Stimulated activated naive CD8-positive, alpha-beta T cell treated with anti-CD3 and anti-CD28 coated beads, Interleukin-15, Interleukin-2, amounts not matched to agents 100 ng/mL and 50 ng/mL, for 24 hours (primary cell): ENCODE data around the gene PPFIA1.

ENCODE experiments used
- H3K27ac Mint-ChIP-seq: one replicate; pipeline ENCODE4 v1.8.0; 2021; ENCODE audit warnings: mild to moderate bottlenecking, mixed read lengths
- H3K27me3 Mint-ChIP-seq: one replicate; pipeline ENCODE4 v1.8.0; 2021; ENCODE audit warnings: mixed read lengths
- H3K36me3 Mint-ChIP-seq: one replicate; pipeline ENCODE4 v1.8.0; 2021; ENCODE audit warnings: low read depth, mixed read lengths
- H3K4me1 Mint-ChIP-seq: one replicate; pipeline ENCODE4 v1.8.0; 2021; ENCODE audit warnings: low read depth, mixed read lengths
- H3K4me3 Mint-ChIP-seq: one replicate; pipeline ENCODE4 v1.8.0; 2021; ENCODE audit warnings: mild to moderate bottlenecking, mixed read lengths
- H3K9me3 Mint-ChIP-seq: one replicate; pipeline ENCODE4 v1.8.0; 2021; ENCODE audit warnings: mixed read lengths

Gene PPFIA1

DNA sequence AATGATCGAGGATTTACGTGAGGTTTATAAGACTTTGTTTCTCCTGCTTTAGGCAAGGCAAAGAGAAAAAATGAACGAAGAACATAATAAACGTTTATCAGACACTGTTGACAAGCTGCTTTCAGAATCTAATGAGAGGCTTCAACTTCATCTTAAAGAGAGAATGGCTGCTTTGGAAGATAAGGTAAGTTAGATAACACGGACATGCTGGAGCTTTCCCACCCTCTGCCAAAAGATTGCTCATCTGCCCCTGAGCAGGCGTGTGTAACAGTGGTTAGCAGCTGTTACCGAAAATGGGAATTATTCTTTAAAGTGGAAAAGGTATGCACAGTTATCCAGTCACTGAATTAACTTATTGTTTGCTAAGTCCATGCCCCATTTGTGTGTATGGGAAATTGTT lies 65.0 kb downstream of the PPFIA1 start:
- Mint-ChIP-seq H3K4me3 (no peak overlapping the region), H3K27me3 (no peaks in the 10 kb centered on the region), H3K27ac (no peak overlapping the region), H3K9me3 (no peaks in the 10 kb centered on the region), H3K36me3 (peaks cover 67% of the 10 kb centered on the region), H3K4me1 (no peaks in the 10 kb centered on the region)

DNA sequence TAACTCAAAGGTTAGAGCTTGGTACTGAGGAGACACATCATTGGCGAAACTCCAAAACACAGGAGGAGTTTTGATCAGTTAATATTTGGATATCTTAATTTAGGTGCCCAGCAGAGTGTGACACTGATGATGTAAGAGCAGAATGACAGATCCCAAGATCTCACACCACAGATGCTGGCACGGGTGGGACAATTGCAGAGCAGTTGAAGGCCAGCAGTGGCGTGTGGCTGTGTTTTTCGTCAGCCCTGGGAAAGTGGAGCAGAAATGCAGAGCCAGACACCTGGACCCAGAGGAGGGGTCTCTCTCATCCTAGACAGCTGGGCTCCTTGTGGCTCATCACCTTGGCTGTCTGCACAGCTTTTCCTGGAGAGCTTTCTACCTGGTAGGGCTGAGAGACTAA lies 68.1 kb downstream of the PPFIA1 start:
- Mint-ChIP-seq H3K36me3 (peaks cover 72% of the 10 kb centered on the region), H3K4me1 (no peaks in the 10 kb centered on the region), H3K27ac (no peak overlapping the region), H3K9me3 (no peaks in the 10 kb centered on the region), H3K27me3 (no peaks in the 10 kb centered on the region), H3K4me3 (no peak overlapping the region)

DNA sequence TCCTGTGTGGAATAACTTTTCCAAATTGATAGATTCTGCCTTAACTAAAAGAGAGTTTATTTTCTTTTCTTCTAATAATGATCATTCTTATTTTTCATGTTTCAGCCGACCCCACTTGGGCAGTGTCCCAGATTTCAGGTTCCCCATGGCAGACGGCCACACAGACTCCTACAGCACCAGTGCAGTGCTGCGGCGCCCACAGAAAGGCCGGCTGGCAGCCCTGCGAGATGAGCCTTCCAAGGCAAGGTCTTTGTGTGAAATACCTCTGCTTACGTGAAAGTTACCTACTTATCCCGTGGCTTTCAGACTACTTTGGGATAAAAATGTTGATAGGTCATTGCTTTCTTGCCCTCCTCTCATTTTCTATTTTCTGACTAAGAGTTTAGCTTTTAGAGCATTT lies 68.6 kb downstream of the PPFIA1 start:
- H3K9me3 Mint-ChIP-seq: no peaks in the 10 kb centered on the region
- H3K27me3 Mint-ChIP-seq: no peaks in the 10 kb centered on the region
- H3K27ac Mint-ChIP-seq: no peak overlapping the region
- H3K36me3 Mint-ChIP-seq: peaks cover 69% of the 10 kb centered on the region
- no peak overlapping the region for H3K4me3 Mint-ChIP-seq
- H3K4me1 Mint-ChIP-seq: no peaks in the 10 kb centered on the region

GRCh38 chr11:70341881-70342429 lies 71.5 kb downstream of the PPFIA1 start:
- H3K9me3 Mint-ChIP-seq: no peaks in the 10 kb centered on the region
- H3K4me3 Mint-ChIP-seq: no peak overlapping the region
- H3K27ac Mint-ChIP-seq: no peak overlapping the region
- H3K4me1 Mint-ChIP-seq: no peaks in the 10 kb centered on the region
- no peaks in the 10 kb centered on the region for H3K27me3 Mint-ChIP-seq
- H3K36me3 Mint-ChIP-seq: peaks cover 64% of the 10 kb centered on the region

- Mint-ChIP-seq H3K27ac (no peak overlapping the region), H3K36me3 (peaks cover 63% of the 10 kb centered on the region), H3K27me3 (no peaks in the 10 kb centered on the region), H3K4me1 (no peaks in the 10 kb centered on the region), H3K9me3 (no peaks in the 10 kb centered on the region), H3K4me3 (no peak overlapping the region)
Observed at GRCh38 chr11:70343636-70344035, 73.1 kb downstream of the PPFIA1 start.

- Mint-ChIP-seq H3K4me1 (no peaks in the 10 kb centered on the region), H3K36me3 (peaks cover 69% of the 10 kb centered on the region), H3K27ac (no peak overlapping the region), H3K4me3 (no peak overlapping the region), H3K9me3 (no peaks in the 10 kb centered on the region), H3K27me3 (no peaks in the 10 kb centered on the region)
Observed at GRCh38 chr11:70348191-70348590, 77.7 kb downstream of the PPFIA1 start.

- Mint-ChIP-seq H3K4me1 (no peaks in the 10 kb centered on the region), H3K36me3 (peaks cover 69% of the 10 kb centered on the region), H3K27me3 (no peaks in the 10 kb centered on the region), H3K9me3 (no peaks in the 10 kb centered on the region), H3K4me3 (no peak overlapping the region), H3K27ac (no peak overlapping the region)
Observed at GRCh38 chr11:70348608-70349007, 78.1 kb downstream of the PPFIA1 start.

DNA sequence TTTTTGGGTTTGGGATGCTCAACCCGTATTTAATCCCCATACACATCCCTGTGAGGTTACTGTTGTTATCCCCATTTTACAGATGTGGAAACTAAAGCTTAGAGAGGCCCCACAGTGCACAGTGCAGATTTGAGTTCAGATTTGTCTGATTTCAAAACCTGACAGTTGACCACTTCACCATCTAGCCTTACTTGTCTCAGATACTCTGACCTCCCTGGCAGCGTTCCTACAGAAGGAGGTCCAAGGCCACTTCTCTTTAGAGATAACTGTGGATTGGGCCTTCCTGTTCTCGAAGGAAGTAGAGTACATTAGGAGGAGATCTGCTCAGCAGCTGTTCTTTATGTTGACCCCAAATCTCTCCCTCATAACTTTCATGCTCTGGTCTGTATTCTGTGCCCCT lies 81.2 kb downstream of the PPFIA1 start:
- Mint-ChIP-seq H3K27me3 (no peaks in the 10 kb centered on the region), H3K9me3 (no peaks in the 10 kb centered on the region), H3K4me1 (no peaks in the 10 kb centered on the region), H3K4me3 (no peak overlapping the region), H3K27ac (peak overlapping the region; percentile 8), H3K36me3 (peaks cover 79% of the 10 kb centered on the region)

DNA sequence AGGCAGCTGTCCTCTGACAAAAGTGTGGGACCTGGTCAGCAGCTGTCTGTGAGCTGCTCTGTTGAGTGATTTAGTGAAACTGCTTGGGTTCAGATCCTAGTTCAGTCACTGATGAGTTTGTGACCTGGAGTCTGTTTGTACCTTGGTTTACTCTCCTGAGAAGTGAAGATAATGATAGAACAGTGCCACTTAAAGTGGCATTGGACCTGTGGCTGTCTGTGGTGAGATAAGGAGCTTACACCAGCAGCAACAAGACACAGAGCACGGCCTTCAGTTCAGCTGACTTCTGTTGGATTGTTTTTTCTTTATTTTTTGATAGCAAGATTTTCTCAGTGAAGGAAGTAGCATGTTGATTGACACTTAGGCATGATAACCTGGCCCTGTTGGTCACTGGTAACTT lies 81.6 kb downstream of the PPFIA1 start:
- Mint-ChIP-seq H3K4me3 (no peak overlapping the region), H3K27me3 (no peaks in the 10 kb centered on the region), H3K9me3 (no peaks in the 10 kb centered on the region), H3K4me1 (no peaks in the 10 kb centered on the region), H3K36me3 (peaks cover 80% of the 10 kb centered on the region), H3K27ac (peak overlapping the region; percentile 8)

DNA sequence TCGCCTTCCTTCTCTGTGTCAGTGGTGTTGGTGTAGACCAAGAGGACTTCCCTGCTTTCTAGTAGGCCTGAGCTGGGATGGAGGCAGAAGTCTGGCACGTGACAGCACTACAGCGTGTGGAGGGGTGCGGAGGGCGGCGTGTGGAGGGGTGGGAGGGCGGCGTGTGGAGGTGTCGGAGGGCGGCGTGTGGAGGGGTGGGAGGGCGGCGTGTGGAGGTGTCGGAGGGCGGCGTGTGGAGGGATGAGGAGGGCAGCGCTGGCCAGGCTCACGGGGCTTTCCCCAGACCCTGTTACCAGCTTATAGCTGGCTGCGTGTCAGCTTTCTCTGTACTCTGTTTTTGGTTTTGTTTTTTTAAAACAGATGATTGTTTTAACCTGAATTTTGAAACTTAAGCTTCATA lies 82.1 kb downstream of the PPFIA1 start:
- H3K27ac Mint-ChIP-seq: no peak overlapping the region
- H3K36me3 Mint-ChIP-seq: peaks cover 78% of the 10 kb centered on the region
- H3K4me1 Mint-ChIP-seq: no peaks in the 10 kb centered on the region
- H3K27me3 Mint-ChIP-seq: no peaks in the 10 kb centered on the region
- H3K4me3 Mint-ChIP-seq: no peak overlapping the region
- H3K9me3 Mint-ChIP-seq: no peaks in the 10 kb centered on the region

- Mint-ChIP-seq H3K9me3 (no peaks in the 10 kb centered on the region), H3K27me3 (no peaks in the 10 kb centered on the region), H3K36me3 (peaks cover 80% of the 10 kb centered on the region), H3K4me1 (no peaks in the 10 kb centered on the region), H3K4me3 (no peak overlapping the region), H3K27ac (no peak overlapping the region)
Observed at GRCh38 chr11:70353329-70353728, 82.8 kb downstream of the PPFIA1 start.

DNA sequence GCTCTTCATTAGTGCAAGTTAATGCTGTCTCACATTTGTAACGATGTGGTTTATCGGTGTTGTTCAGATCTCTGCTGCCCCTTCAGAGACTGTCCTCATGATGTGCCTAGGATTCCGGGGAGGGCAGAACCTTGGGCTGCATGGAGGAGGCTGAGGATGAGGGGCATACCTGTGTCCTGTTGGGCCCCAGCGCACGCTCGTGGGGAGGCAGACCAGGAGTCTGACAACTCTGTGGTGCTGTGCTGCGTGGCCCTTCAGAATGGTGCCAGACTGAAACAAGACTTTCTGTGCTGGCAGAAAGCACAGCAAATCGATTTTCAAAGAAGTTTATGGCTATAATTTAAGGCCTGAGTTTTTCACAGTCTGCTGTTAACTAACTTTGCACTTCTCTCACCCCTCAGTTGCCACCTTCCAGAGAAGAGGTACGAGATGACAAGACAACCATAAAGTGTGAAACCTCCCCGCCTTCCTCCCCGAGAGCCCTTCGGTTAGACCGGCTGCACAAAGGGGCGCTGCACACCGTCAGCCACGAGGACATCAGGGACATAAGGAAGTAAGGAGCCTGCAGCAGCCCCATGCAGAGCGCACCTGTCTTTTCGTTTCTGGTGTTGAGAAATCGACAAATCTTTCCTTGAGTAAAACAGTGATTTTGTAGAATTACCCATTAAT lies 83.5 kb downstream of the PPFIA1 start:
- H3K4me3 Mint-ChIP-seq: no peak overlapping the region
- no peaks in the 10 kb centered on the region for H3K9me3 Mint-ChIP-seq
- H3K36me3 Mint-ChIP-seq: peaks cover 80% of the 10 kb centered on the region
- H3K4me1 Mint-ChIP-seq: no peaks in the 10 kb centered on the region
- no peaks in the 10 kb centered on the region for H3K27me3 Mint-ChIP-seq
- no peak overlapping the region for H3K27ac Mint-ChIP-seq

GRCh38 chr11:70354629-70355028 lies 84.1 kb downstream of the PPFIA1 start:
- no peak overlapping the region for H3K4me3 Mint-ChIP-seq
- no peaks in the 10 kb centered on the region for H3K9me3 Mint-ChIP-seq
- no peaks in the 10 kb centered on the region for H3K4me1 Mint-ChIP-seq
- H3K27me3 Mint-ChIP-seq: no peaks in the 10 kb centered on the region
- H3K36me3 Mint-ChIP-seq: peaks cover 80% of the 10 kb centered on the region
- no peak overlapping the region for H3K27ac Mint-ChIP-seq

DNA sequence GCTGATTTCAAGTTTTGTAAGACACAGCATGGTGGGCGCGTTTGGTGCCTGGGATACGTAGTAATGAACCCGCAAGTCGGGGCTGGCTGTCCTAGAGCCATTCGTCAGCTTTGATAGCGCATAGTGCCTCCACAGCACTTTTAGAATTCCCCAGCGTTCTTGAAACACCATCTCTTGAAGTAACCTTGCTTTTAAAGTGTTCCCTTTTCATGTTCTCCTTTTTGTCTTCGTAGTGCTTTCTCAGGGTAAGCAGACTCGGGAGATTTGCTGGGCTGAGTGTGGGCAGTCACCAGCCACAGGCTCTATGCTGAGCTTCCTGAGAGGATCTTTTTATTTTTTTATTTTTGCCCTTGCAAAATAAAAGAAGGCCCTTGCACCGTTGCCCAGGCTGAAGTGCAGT lies 88.3 kb downstream of the PPFIA1 start:
- Mint-ChIP-seq H3K4me1 (peaks cover 3% of the 10 kb centered on the region), H3K9me3 (no peaks in the 10 kb centered on the region), H3K4me3 (no peak overlapping the region), H3K27ac (no peak overlapping the region), H3K27me3 (no peaks in the 10 kb centered on the region), H3K36me3 (peaks cover 90% of the 10 kb centered on the region)

DNA sequence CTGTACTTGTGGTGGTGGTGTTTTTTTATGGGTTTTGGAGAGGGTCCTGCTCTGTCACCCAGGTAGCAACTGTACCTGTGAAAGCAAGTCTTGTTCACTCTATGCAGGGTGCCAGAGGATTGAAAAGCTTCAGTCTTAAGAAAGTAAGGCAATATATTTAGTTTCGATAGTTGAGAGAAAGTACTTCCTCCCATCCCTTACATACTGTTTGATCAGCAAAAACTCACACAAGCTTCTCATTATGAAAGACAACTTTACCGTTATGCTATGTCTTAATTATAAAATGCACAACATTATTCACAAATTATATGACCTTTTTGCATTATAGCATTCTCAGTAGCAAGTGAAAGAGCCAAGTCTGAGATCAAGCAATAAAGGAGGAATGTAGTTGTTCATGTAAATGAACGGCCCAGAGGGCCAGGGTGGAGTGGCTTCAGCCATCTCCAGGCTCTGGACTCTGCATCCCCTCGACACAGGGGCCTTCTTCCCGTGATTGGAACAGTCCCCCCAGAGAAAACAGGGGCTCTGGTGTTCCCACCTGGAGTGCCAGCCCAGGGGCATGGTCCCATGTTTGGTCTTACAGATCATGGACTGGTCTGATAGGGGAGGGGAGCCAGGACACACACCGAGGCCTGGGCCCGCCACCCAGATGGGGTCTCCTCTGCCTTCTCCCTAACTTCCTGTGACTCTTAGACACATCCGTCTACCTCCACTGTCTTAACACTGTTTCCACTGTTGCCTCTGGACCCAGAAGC lies 89.1 kb downstream of the PPFIA1 start:
- H3K9me3 Mint-ChIP-seq: no peaks in the 10 kb centered on the region
- no peak overlapping the region for H3K27ac Mint-ChIP-seq
- peaks cover 90% of the 10 kb centered on the region for H3K36me3 Mint-ChIP-seq
- H3K27me3 Mint-ChIP-seq: no peaks in the 10 kb centered on the region
- H3K4me1 Mint-ChIP-seq: peaks cover 12% of the 10 kb centered on the region
- H3K4me3 Mint-ChIP-seq: no peak overlapping the region
